Measurements from ENCODE around the gene REN. TPM values are rescaled to one million over a fixed set of nuclear protein-coding genes. Genes with fewer than 3 reads are reported as not detected.

Gene REN
- total and polyA plus RNA-seq, 9 of the 15 experiments (the other 6 are each of a cell fraction or from before 2014, with no cell fraction given), result 1.7 to 9.9 (median 3.1) TPM

- FAIRE-seq (no peak), DNase-seq (ENCODE audit: extremely low read depth in 1 of 4, low spot score in 3 of 4) (no peak), ATAC-seq (no peak)
- Histone ChIP-seq H3K4me1 (replicated peaks in 1 of 2; ENCODE audit: control insufficient read depth in 2 of 2, insufficient read depth in 2 of 2, low read length in 2 of 2) (peaks cover 0 to 21% of the 10 kb centered on the region in 2 experiments; a peak in 2 of 5 replicates), H3K27ac (ENCODE audit: extremely low read depth, low read depth, low read length) (no peak overlapping the region), H3K36me3 (ENCODE audit: control insufficient read depth, insufficient read depth, low read length) (no peaks in the 10 kb centered on the region), H2AFZ (ENCODE audit: low read depth, low read length) (no peak overlapping the region), H3K27me3 (ENCODE audit: control insufficient read depth in 2 of 2, insufficient read depth in 2 of 2, low read length in 2 of 2) (peaks cover 16 to 51% of the 10 kb centered on the region in 2 experiments), H3K9me3 (replicated peaks; ENCODE audit: control insufficient read depth, insufficient read depth, low read depth, low read length) (no peaks in the 10 kb centered on the region), H4K20me1 (replicated peaks; ENCODE audit: control insufficient read depth, insufficient read depth, low read length) (peaks cover 19% of the 10 kb centered on the region), H3K9ac (ENCODE audit: insufficient read depth in 1 of 2, low read depth in 2 of 2, low read length in 2 of 2) (no peak overlapping the region), H3K79me2 (ENCODE audit: control insufficient read depth, insufficient read depth, low read length) (no peaks in the 10 kb centered on the region), H3K4me3 (no peak overlapping the region), H3K4me2 (ENCODE audit: insufficient read depth, low read length) (no peak overlapping the region), H3K9me1 (ENCODE audit: control insufficient read depth, insufficient read depth, low read length) (no peaks in the 10 kb centered on the region)
- ChIA-PET CTCF (ENCODE audit: low intra/inter-chr PET ratio) (no interaction called here), POLR2A (interaction anchor here (0.6 kb wide), 1 partner anchor 67 kb away, joined by 3 read pairs; no protein-coding TSS in a partner anchor)
- 3% methylated on average over 2 of the region's 2 CpGs for WGBS (ENCODE audit: insufficient coverage, low coverage, missing lambda C conversion rate)
- in situ Hi-C loops (cut with MboI) (no loop called here), intact Hi-C loops (cut with micrococcal nuclease) (no loop called here)
- TF ChIP-seq CBFA2T2 (conservative IDR thresholded peaks at IDR 0.05) (no peak), ZNF121 (CRISPR knock-in tag; conservative IDR thresholded peaks at IDR 0.05) (no peak), ZBTB43 (CRISPR knock-in tag; IDR thresholded peaks at IDR 0.05) (no peak), NFYB (IDR thresholded peaks at IDR 0.05; ENCODE audit: extremely low read depth, insufficient read length) (no peak), NR2C1 (IDR thresholded peaks at IDR 0.05) (no peak), NR2C1 (tag; IDR thresholded peaks at IDR 0.05) (no peak), HDAC1 (IDR thresholded peaks at IDR 0.05) (no peak), XRCC4 (IDR thresholded peaks at IDR 0.05; ENCODE audit: extremely low read depth, insufficient read depth, insufficient read length) (no peak), HNRNPK (IDR thresholded peaks at IDR 0.05; ENCODE audit: low read depth, low read length, poor library complexity, severe bottlenecking) (no peak), ZSCAN29 (IDR thresholded peaks at IDR 0.05) (no peak)
- no TSS peak for BruUV-seq (replicated peaks)
Measured at GRCh38 chr1:204149107-204149506, 17.0 kb downstream of the REN start.

Measured in K562 (cell line).